ENCODE measurements around the gene ARAP2.

Gene ARAP2

DNA sequence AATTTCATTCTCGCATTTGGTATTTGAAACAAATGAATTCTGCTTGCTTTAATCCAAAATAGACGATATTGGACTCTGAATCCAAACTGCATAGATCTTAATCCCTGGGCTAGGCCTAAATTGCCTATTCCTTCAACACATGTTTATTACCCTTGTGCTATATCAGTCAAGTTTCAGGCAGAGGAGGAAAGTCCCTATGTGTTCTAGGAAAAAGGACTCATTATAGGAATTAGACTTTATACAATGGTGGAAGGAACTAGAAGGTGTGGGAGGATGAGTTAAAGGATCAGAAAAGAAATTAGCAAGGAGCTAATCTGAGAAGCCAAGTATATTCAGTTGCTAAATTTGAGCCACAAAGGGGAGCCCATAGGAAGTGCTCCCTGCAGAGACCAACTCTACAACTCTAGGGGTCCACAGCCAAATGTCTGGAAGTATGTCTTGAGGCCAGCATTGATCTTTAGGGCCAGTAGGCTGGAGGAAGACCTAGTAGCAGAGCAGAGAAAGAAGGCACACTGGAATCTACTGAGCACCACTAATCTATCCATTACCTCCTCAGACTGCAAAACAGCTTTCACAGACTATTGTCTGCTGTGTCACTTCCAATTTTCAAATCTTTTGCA lies 20.0 kb upstream of the ARAP2 start:
- H3K4me3 ChIP-seq (ENCODE audit: low read length): no peak overlapping the region
- TF ChIP-seq, protein P1, sequence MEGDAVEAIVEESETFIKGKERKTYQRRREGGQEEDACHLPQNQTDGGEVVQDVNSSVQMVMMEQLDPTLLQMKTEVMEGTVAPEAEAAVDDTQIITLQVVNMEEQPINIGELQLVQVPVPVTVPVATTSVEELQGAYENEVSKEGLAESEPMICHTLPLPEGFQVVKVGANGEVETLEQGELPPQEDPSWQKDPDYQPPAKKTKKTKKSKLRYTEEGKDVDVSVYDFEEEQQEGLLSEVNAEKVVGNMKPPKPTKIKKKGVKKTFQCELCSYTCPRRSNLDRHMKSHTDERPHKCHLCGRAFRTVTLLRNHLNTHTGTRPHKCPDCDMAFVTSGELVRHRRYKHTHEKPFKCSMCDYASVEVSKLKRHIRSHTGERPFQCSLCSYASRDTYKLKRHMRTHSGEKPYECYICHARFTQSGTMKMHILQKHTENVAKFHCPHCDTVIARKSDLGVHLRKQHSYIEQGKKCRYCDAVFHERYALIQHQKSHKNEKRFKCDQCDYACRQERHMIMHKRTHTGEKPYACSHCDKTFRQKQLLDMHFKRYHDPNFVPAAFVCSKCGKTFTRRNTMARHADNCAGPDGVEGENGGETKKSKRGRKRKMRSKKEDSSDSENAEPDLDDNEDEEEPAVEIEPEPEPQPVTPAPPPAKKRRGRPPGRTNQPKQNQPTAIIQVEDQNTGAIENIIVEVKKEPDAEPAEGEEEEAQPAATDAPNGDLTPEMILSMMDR (conservative IDR thresholded peaks at IDR 0.05; ENCODE audit: low read length): no peak
- no peak for DNase-seq (ENCODE audit: low read depth)

DNA sequence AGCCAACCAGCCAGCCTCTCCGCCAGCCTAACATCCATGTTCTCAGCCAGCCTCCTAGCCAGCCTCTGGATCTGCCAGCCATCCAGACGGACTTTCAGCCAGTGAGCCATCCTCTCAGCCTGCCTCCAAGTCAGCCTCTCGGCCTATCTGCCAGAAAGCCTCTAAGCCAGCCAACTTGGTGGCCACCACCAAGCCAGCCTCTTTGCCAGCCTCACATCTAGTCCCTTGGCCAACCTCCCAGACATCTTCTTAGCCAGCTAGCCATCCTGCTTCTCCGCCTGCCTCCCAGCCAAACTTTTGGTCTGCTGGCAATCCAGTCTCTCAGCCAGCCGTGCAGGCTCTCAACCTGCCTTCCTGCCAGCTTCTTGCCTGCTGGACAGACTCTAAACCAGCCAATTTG lies 16.4 kb upstream of the ARAP2 start:
- no peak for DNase-seq (ENCODE audit: low read depth)
- no peak overlapping the region for H3K4me3 ChIP-seq (ENCODE audit: low read length)
- TF ChIP-seq, protein P1 (conservative IDR thresholded peaks at IDR 0.05; ENCODE audit: low read length): no peak

DNA sequence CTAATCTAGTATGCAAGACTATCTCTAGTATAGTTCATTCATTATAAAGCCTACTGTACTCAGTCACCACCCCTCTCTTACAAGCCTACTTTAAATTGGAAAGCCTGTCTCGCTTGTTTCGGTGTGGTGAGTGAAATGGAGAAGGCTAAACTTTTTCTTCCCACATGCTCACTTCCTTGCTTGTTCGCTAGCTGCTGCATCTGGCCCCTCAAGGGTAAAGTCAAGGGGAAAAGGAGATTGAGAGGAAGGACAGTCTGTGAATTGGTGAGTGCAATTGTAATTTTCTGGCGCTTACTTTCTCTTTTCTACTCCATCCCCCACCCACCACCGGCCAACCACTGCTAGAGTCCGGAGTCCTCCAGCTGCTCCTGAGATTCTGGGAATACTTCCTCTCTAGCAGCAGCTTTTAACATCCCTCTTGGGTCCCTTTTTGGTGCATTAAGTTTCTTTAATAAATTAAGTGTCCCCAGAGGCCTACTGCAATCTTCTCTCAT lies 12.1 kb upstream of the ARAP2 start:
- TF ChIP-seq, protein P1 (conservative IDR thresholded peaks at IDR 0.05; ENCODE audit: low read length): no peak
- H3K4me3 ChIP-seq (ENCODE audit: low read length): no peak overlapping the region
- DNase-seq (ENCODE audit: low read depth): no peak

DNA sequence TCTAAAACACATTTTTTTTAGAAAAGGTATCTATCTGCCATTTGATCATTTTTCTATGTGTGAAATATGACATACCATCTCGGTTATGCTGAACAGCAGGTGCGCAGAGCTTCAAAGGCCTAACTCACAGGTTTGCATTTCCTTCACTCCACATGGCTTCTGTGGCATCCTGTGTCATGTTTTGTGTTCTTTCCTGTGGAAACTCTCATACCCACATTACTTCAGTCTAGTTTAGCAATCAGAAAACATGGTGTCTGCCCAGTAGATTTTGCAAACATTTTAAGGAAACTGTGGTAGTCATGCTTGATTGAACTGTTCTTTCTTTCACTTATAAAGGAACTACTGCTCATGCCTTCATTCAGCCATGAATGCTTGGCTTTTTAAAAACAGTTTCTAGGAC lies 11.3 kb upstream of the ARAP2 start:
- TF ChIP-seq, protein P1 (conservative IDR thresholded peaks at IDR 0.05; ENCODE audit: low read length): no peak
- no peak overlapping the region for H3K4me3 ChIP-seq (ENCODE audit: low read length)
- no peak for DNase-seq (ENCODE audit: low read depth)

DNA sequence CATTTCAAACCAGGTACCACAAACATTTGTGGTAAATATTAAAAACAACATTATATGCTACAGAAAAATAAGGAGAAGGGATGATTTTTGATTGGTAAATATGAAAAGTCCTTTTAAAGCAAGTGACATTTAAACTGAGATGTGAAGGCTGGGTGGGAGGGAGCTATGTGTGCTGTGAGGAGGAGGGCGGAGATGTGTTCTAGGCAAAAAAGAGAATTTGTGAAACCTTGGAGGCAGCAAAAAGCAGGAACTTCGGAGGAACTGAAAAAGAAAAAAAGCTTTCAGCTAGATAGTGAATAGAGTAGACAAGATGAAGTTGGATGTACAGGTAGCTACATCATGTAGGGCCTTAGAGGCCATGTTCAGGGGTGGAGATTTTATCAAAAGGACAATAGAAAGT lies 10.1 kb upstream of the ARAP2 start:
- no peak overlapping the region for H3K4me3 ChIP-seq (ENCODE audit: low read length)
- DNase-seq (ENCODE audit: low read depth): no peak
- TF ChIP-seq, protein P1 (conservative IDR thresholded peaks at IDR 0.05; ENCODE audit: low read length): no peak

DNA sequence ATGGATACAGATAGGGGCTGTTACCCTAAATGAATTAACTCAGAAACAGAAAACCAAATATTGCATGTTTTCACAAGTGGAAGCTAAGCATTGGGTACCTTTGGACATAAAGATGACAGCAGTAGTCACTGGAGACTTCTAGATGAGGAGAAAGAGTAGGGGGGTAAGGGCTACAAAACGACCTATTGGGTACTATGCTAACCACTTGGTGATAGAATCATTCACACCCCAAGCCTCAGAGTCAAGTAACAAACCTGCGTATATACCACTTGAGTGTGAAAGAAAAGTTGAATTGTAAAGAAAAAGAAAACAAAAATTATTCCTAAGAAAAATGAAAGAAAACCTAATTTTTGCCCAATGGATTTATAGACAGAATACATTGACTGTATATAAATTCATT lies 7.7 kb upstream of the ARAP2 start:
- DNase-seq (ENCODE audit: low read depth): no peak
- H3K4me3 ChIP-seq (ENCODE audit: low read length): no peak overlapping the region
- TF ChIP-seq, protein P1 (conservative IDR thresholded peaks at IDR 0.05; ENCODE audit: low read length): no peak

DNA sequence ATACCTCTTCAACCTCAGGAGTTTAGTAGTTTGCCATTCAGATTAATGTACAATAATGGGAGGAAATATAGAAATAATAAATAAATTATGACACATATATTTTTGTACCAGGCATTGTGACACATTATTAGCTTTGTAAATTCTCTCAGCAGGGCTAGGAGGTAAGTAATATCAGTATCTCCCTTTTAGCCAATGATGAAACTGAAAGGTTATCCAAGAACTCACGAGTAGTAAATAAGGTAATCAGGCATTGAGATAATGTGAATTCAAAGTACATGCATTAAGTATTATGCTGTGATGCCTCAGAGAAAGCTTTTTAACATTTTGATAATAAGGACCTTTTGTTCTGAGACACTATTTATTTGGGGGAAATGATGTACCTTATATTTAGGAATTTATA lies 5.3 kb upstream of the ARAP2 start:
- TF ChIP-seq, protein P1 (conservative IDR thresholded peaks at IDR 0.05; ENCODE audit: low read length): no peak
- no peak overlapping the region for H3K4me3 ChIP-seq (ENCODE audit: low read length)
- DNase-seq (ENCODE audit: low read depth): no peak

All from AG10803 (cell line).